ENCODE results near the gene FUOM.
A peak's percentile ranks its signal among the peaks of the same experiment; 100 is the strongest.

DNA sequence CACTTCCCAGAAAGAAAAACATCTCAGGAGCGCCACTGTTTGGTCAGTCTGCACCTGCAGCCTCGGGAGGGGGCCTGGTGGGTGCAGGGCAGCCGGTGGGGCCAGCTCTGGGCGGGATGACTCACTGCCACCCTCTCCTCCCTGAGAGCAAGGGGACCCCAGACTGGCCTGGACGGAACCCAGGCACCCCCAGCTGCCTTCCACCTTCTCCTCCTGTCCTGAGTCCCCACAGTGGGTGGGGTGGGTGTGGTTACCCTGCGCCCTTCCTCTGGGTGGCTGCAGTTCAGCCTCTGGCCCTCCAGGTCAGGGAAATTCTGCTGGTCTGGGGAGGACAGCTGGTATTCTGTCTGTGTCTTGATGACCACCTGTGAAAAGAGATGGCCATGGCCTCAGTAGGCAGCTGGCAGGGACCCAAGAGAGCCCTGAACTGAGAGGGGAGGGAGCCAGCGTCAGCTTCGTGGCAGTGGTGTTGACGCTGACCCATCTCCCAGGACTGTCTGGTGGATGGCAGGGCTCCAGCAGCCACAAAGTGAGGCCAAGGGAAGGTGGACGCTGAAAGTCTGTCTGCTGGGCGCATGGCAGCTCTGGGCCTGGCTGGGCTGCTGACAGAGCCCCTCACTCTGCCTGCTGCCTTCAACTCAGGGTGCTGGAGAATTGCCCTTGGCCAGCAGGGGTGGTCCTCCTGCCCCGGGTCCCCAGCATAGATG lies 30.0 kb downstream of the FUOM start:
- TF ChIP-seq EZH2 (IDR thresholded peaks at IDR 0.05; ENCODE audit: low read depth, low read length, severe bottlenecking) = peak; percentile 28
- TF ChIP-seq, protein P1, sequence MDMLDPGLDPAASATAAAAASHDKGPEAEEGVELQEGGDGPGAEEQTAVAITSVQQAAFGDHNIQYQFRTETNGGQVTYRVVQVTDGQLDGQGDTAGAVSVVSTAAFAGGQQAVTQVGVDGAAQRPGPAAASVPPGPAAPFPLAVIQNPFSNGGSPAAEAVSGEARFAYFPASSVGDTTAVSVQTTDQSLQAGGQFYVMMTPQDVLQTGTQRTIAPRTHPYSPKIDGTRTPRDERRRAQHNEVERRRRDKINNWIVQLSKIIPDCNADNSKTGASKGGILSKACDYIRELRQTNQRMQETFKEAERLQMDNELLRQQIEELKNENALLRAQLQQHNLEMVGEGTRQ (IDR thresholded peaks at IDR 0.05; ENCODE audit: low read length) = no peak
- no peak for TF ChIP-seq YY1 (IDR thresholded peaks at IDR 0.05; ENCODE audit: low read depth, low read length)
- TF ChIP-seq TBP (IDR thresholded peaks at IDR 0.05; ENCODE audit: low read depth, low read length) = no peak
- no peak for TF ChIP-seq TAF1 (IDR thresholded peaks at IDR 0.05; ENCODE audit: low read depth, low read length)
- no peak for TF ChIP-seq POLR2AphosphoS5 (IDR thresholded peaks at IDR 0.05; ENCODE audit: low read depth, low read length)
- TF ChIP-seq, protein P2, sequence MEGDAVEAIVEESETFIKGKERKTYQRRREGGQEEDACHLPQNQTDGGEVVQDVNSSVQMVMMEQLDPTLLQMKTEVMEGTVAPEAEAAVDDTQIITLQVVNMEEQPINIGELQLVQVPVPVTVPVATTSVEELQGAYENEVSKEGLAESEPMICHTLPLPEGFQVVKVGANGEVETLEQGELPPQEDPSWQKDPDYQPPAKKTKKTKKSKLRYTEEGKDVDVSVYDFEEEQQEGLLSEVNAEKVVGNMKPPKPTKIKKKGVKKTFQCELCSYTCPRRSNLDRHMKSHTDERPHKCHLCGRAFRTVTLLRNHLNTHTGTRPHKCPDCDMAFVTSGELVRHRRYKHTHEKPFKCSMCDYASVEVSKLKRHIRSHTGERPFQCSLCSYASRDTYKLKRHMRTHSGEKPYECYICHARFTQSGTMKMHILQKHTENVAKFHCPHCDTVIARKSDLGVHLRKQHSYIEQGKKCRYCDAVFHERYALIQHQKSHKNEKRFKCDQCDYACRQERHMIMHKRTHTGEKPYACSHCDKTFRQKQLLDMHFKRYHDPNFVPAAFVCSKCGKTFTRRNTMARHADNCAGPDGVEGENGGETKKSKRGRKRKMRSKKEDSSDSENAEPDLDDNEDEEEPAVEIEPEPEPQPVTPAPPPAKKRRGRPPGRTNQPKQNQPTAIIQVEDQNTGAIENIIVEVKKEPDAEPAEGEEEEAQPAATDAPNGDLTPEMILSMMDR (IDR thresholded peaks at IDR 0.05; ENCODE audit: control extremely low read depth in 1 of 3, insufficient read depth in 1 of 3, low read depth in 1 of 3, low read length in 3 of 3) = no peak
